HepG2 (cell line): ENCODE results near the gene LRIG1. TPM values are rescaled to one million over a fixed set of nuclear protein-coding genes. Genes with fewer than 3 reads are reported as not detected.
A peak's percentile ranks its signal among the peaks of the same experiment; 100 is the strongest.

Experiments used
- ELF1 ChIP-seq: sonication (generic); formaldehyde crosslinking; IDR thresholded peaks from 2 replicates; pipeline ENCODE4 v1.4.0; 2020; ENCODE audit warnings: missing genetic modification reagents
- ERF ChIP-seq: IDR thresholded peaks from 2 replicates; pipeline ENCODE4 v1.6.1; 2018; ENCODE audit warnings: missing biosample characterization, missing genetic modification reagents
- JUNB ChIP-seq: sonication (generic); formaldehyde crosslinking; IDR thresholded peaks from 2 replicates; pipeline ENCODE4 v1.8.0; 2022; ENCODE audit warnings: missing genetic modification reagents, mild to moderate bottlenecking, borderline replicate concordance
- KAT8 ChIP-seq: IDR thresholded peaks from 2 replicates; pipeline ENCODE4 v1.6.1; 2016; ENCODE audit warnings: missing genetic modification reagents, missing compliant biosample characterization
- NFRKB ChIP-seq: fragments of 450-650 bp; IDR thresholded peaks from 2 replicates; pipeline ENCODE4 v1.6.1; 2017
- NR2C2 ChIP-seq: sonication (generic); formaldehyde crosslinking; IDR thresholded peaks from 2 replicates; pipeline ENCODE4 v1.4.0; 2020; ENCODE audit warnings: missing genetic modification reagents, mild to moderate bottlenecking, moderate library complexity, borderline replicate concordance
- NRL ChIP-seq: sonication (generic); formaldehyde crosslinking; IDR thresholded peaks from 2 replicates; pipeline ENCODE4 v1.5.0; 2020; ENCODE audit warnings: missing genetic modification reagents, mild to moderate bottlenecking, moderate library complexity, borderline replicate concordance
- PAX8 ChIP-seq: sonication (generic); formaldehyde crosslinking; IDR thresholded peaks from 2 replicates; pipeline ENCODE4 v1.8.0; 2022; ENCODE audit warnings: mild to moderate bottlenecking, missing genetic modification reagents, borderline replicate concordance
- PHF20 ChIP-seq: sonication (generic); formaldehyde crosslinking; IDR thresholded peaks from 2 replicates; pipeline ENCODE4 v1.5.0; 2020; ENCODE audit warnings: mild to moderate bottlenecking, missing genetic modification reagents
- RAD51 ChIP-seq: fragments of 450-650 bp; IDR thresholded peaks from 2 replicates; pipeline ENCODE4 v1.6.1; 2016; ENCODE audit warnings: borderline replicate concordance
- TBP ChIP-seq: sonication (generic); formaldehyde crosslinking; IDR thresholded peaks from 2 replicates; pipeline ENCODE4 v1.5.0; 2020; ENCODE audit warnings: missing genetic modification reagents
- TMF1 ChIP-seq: sonication (generic); formaldehyde crosslinking; IDR thresholded peaks from 2 replicates; pipeline ENCODE4 v1.8.1; 2022; ENCODE audit warnings: low read depth, missing genetic modification reagents
- ZMAT3 ChIP-seq: sonication (generic); formaldehyde crosslinking; conservative IDR thresholded peaks from 2 replicates; pipeline ENCODE4 v1.7.0; 2021; ENCODE audit warnings: missing genetic modification reagents
- ZNF33A ChIP-seq: sonication (generic); formaldehyde crosslinking; IDR thresholded peaks from 2 replicates; pipeline ENCODE4 v1.5.1; 2020; ENCODE audit warnings: missing genetic modification reagents, mild to moderate bottlenecking, moderate library complexity, borderline replicate concordance
- ZNF556 ChIP-seq: sonication (generic); formaldehyde crosslinking; IDR thresholded peaks from 2 replicates; pipeline ENCODE4 v1.4.0; 2020; ENCODE audit warnings: mild to moderate bottlenecking, missing genetic modification reagents, borderline replicate concordance
- ZNF614 ChIP-seq: IDR thresholded peaks from 2 replicates; pipeline ENCODE4 v1.6.1; 2018; ENCODE audit warnings: missing biosample characterization, missing genetic modification reagents, inconsistent platforms, borderline replicate concordance
- polyA plus RNA-seq, 8 experiments: library from polyadenylated mRNA; depleted of rRNA in 3 of 8; stranded (reverse) in 7 of 8; unstranded in 1 of 8; fragments of >200 nt; fragmentation: Illumina TruSeq in 4 of 8; extraction: Trizol in 4 of 8; gene quantifications; 2 replicates each; pipeline versions ENCODE4 v1.2.1 to v1.2.3, GENCODE V29; 2011 to 2016; ENCODE audit warnings: low read depth in 4 of 8, missing spikeins in 1 of 8, mixed read lengths in 1 of 8; ENCODE audit not compliant: insufficient read depth in 1 of 8
- total RNA-seq, 5 experiments: library from RNA; depleted of rRNA; stranded (reverse); fragments of >200 nt; fragmentation: Illumina TruSeq; extraction: Trizol; gene quantifications; 2 replicates each; pipeline ENCODE4 v1.2.3, GENCODE V29; 2016; ENCODE audit warnings: low read depth in 1 of 5
- TF ChIP-seq, protein P1 (sequence below): sonication (generic); formaldehyde crosslinking; IDR thresholded peaks from 2 replicates; pipeline ENCODE4 v1.4.0; 2020; ENCODE audit warnings: missing genetic modification reagents, low read depth, mild to moderate bottlenecking, borderline replicate concordance
- TF ChIP-seq, protein P2 (sequence below): sonication (generic); formaldehyde crosslinking; IDR thresholded peaks from 2 replicates; pipeline ENCODE4 v1.4.0; 2020; ENCODE audit warnings: mild to moderate bottlenecking, low read depth, missing genetic modification reagents
- TF ChIP-seq, protein P3 (sequence below), 2 experiments: fragments of 450-650 bp in 1 of 2; sonication (generic) in 1 of 2; formaldehyde crosslinking; IDR thresholded peaks; 2 replicates each; pipeline versions ENCODE4 v1.5.0 to v1.8.0; 2020 to 2022; ENCODE audit warnings: mild to moderate bottlenecking in 1 of 2, missing genetic modification reagents in 1 of 2
- TF ChIP-seq, protein P4 (sequence below): sonication (generic); formaldehyde crosslinking; IDR thresholded peaks from 2 replicates; pipeline ENCODE4 v1.4.0; 2020; ENCODE audit warnings: mild to moderate bottlenecking, missing genetic modification reagents
- TF ChIP-seq, protein P5 (sequence below): fragments of 450-650 bp; IDR thresholded peaks from 2 replicates; pipeline ENCODE4 v1.6.1; 2017; ENCODE audit warnings: mild to moderate bottlenecking

LRIG1 gene
- total and polyA plus RNA-seq, 2 of the 13 experiments (the other 11 are each of a cell fraction or from before 2014, with no cell fraction given), result 17.8 to 24.8 TPM

DNA sequence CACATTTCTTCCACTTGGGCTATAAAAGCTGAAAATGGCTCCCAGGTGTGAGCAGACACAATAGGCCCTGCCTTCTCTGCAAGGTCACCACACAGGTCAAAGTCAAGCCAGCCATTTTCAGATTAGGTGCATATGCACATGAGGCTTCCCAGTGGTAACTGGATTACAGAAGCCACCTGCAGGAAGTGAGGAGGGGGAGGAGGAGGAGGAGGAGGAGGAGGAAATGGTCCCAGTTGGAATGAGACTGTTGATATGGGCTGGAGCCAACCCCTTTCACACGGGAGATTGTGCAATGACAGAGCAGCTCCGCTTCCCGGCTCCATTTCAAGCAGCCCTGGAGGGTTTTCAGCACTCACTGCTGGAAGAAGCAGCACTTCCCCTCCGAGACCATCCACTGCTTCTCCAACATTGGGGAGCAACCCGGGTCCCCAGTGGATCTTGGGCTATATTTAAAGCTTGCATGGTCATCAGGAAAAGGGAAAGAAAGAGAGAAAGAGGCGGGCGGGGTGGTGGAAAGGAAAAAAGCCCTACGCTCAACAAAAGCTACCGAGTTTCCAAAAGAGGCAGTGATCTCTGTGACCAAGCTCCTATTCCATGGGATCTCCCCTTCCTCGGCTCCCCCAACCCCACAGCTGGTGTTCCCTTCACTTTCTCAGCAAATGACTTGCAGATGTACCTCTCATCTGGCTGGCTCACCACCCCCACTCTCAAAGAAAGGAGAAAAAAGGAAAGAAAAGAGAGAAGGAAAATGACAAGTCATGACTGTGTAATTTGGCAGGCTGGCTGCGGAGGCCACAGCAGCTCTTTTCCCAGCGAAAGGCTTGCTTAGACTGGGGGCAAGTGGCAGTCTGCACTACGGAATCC, 58.3 kb downstream of the LRIG1 start (continued):
- 0 out of 2 replicates have a peak, but pooled peaks have one; percentile 34 for TF ChIP-seq NR2C2 (CRISPR knock-in tag)
- no peak for TF ChIP-seq ZNF556 (CRISPR knock-in tag)
- no peak for TF ChIP-seq NRL (CRISPR knock-in tag)
- TF ChIP-seq ERF (CRISPR knock-in tag), result no peak
- TF ChIP-seq ZNF614 (CRISPR knock-in tag), result no peak
- no peak for TF ChIP-seq PHF20
- no peak for TF ChIP-seq ZMAT3 (CRISPR knock-in tag)
- TF ChIP-seq NFRKB, result no peak
- TF ChIP-seq, protein P1, sequence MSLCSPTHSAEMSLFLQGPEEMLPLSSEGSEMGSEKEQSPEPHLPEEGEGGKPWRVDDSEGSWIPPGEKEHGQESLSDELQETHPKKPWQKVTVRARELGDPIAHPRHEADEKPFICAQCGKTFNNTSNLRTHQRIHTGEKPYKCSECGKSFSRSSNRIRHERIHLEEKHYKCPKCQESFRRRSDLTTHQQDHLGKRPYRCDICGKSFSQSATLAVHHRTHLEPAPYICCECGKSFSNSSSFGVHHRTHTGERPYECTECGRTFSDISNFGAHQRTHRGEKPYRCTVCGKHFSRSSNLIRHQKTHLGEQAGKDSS (CRISPR knock-in tag), result no peak
- no peak for TF ChIP-seq TBP (CRISPR knock-in tag)
- TF ChIP-seq, protein P2, sequence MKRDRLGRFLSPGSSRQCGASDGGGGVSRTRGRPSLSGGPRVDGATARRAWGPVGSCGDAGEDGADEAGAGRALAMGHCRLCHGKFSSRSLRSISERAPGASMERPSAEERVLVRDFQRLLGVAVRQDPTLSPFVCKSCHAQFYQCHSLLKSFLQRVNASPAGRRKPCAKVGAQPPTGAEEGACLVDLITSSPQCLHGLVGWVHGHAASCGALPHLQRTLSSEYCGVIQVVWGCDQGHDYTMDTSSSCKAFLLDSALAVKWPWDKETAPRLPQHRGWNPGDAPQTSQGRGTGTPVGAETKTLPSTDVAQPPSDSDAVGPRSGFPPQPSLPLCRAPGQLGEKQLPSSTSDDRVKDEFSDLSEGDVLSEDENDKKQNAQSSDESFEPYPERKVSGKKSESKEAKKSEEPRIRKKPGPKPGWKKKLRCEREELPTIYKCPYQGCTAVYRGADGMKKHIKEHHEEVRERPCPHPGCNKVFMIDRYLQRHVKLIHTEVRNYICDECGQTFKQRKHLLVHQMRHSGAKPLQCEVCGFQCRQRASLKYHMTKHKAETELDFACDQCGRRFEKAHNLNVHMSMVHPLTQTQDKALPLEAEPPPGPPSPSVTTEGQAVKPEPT (CRISPR knock-in tag), result no peak
- TF ChIP-seq, protein P3, sequence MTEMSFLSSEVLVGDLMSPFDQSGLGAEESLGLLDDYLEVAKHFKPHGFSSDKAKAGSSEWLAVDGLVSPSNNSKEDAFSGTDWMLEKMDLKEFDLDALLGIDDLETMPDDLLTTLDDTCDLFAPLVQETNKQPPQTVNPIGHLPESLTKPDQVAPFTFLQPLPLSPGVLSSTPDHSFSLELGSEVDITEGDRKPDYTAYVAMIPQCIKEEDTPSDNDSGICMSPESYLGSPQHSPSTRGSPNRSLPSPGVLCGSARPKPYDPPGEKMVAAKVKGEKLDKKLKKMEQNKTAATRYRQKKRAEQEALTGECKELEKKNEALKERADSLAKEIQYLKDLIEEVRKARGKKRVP (CRISPR knock-in tag; IDR thresholded peaks at IDR 0.05), result no peak
- TF ChIP-seq ELF1 (CRISPR knock-in tag), result no peak
- no peak for TF ChIP-seq TMF1 (CRISPR knock-in tag)
- TF ChIP-seq KAT8, result peak; percentile 60; the same call in 1 of the 2 replicates
- TF ChIP-seq, protein P4, sequence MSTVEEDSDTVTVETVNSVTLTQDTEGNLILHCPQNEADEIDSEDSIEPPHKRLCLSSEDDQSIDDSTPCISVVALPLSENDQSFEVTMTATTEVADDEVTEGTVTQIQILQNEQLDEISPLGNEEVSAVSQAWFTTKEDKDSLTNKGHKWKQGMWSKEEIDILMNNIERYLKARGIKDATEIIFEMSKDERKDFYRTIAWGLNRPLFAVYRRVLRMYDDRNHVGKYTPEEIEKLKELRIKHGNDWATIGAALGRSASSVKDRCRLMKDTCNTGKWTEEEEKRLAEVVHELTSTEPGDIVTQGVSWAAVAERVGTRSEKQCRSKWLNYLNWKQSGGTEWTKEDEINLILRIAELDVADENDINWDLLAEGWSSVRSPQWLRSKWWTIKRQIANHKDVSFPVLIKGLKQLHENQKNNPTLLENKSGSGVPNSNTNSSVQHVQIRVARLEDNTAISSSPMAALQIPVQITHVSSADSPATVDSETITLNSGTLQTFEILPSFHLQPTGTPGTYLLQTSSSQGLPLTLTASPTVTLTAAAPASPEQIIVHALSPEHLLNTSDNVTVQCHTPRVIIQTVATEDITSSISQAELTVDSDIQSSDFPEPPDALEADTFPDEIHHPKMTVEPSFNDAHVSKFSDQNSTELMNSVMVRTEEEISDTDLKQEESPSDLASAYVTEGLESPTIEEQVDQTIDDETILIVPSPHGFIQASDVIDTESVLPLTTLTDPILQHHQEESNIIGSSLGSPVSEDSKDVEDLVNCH (CRISPR knock-in tag), result no peak
- no peak for TF ChIP-seq PAX8 (CRISPR knock-in tag)
- no peak for TF ChIP-seq JUNB (CRISPR knock-in tag)
- no peak for TF ChIP-seq RAD51
- no peak for TF ChIP-seq ZNF33A
- TF ChIP-seq, protein P5, sequence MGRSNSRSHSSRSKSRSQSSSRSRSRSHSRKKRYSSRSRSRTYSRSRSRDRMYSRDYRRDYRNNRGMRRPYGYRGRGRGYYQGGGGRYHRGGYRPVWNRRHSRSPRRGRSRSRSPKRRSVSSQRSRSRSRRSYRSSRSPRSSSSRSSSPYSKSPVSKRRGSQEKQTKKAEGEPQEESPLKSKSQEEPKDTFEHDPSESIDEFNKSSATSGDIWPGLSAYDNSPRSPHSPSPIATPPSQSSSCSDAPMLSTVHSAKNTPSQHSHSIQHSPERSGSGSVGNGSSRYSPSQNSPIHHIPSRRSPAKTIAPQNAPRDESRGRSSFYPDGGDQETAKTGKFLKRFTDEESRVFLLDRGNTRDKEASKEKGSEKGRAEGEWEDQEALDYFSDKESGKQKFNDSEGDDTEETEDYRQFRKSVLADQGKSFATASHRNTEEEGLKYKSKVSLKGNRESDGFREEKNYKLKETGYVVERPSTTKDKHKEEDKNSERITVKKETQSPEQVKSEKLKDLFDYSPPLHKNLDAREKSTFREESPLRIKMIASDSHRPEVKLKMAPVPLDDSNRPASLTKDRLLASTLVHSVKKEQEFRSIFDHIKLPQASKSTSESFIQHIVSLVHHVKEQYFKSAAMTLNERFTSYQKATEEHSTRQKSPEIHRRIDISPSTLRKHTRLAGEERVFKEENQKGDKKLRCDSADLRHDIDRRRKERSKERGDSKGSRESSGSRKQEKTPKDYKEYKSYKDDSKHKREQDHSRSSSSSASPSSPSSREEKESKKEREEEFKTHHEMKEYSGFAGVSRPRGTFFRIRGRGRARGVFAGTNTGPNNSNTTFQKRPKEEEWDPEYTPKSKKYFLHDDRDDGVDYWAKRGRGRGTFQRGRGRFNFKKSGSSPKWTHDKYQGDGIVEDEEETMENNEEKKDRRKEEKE, result no peak
